NCI-H345 treated with DMSO at 0.1 percent for 48 hours (cell line): ENCODE results near the gene HOXB3.

Experiments used
- DNase-seq: peaks from one replicate; lab custom pipeline; 2025; ENCODE audit not compliant: unreplicated experiment; lab: John Stamatoyannopoulos, UW

HOXB3 gene

DNA sequence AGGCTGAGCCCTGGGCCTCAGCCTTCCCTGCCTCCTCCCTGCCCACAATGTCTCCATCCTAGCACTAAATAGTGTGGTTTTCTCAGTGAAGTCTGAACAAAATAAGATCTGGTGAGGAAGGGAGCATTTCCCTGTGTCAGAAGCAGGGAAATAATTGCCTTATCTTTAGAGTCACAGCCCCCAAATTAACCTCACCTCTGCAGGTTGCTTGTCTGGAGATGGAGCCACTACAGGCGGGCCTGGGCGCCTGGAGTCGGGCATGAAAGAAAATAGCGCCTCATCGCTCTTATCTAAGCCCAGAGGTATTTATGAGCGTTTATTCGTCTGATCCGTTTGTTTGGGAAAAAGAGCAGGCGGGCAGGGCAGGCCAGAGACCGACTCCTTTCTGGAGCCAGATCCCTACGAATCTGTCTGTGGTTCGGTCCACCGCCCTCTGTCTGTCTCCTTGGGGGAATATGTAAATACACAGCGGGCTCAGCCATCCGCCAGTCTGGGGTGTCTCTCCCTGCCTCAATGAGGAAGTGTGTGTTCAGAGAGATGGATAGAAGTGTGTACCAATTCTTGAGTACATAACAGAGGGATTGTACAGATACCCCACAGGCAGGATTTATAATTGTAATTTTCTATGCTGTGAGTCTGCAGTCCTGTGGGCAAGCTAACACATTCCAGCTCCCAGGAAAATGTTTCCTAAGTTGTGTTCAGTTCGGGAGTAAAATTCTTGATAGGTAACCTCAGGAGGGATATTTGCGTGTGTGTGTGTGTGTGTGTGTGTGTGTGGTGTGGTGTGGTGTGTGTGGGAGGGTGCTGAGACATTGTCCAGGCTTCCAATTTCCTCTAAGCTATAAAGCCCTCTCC, 10.4 kb upstream of the HOXB3 start:
- no peak for DNase-seq

DNA sequence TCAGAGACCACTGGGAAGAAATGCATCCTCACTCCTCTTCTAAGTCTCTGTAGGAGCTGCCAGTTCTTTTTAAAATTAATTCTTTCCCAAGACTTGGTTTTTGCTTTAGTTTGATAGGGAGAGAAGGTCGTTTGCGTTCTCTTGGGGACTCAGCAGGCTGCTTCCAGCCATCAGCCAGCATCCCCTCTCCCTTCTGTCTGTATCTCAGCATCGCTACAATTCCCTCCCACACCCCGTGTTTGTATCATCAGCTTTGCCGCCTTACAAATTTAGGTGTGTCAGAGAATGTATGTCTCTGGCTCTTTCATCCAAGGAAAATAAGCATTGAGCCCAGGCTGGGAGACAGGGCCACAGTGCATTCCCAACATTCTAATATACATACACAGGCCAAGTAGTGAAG, 9.3 kb upstream of the HOXB3 start:
- no peak for DNase-seq

DNA sequence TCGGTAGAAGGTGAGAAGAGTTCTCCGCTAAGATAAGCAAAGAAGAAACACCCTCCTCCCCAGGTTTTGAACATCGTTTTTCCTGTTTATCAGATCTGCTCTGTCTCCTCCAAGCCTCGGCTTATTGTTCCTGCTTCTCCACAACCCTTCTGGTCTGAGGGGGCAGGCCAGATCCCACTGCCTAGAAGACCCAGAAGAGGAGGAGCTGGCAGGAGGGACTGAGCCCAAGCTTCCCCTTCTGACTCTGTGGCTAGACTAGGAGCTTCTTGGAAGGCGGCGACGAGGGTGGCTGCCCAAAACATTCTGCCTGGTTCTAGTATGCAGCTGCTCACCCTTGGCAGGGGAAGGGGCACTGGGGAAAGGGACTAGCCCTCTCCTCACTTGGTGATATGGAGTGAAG, 8.7 kb upstream of the HOXB3 start:
- no peak for DNase-seq

DNA sequence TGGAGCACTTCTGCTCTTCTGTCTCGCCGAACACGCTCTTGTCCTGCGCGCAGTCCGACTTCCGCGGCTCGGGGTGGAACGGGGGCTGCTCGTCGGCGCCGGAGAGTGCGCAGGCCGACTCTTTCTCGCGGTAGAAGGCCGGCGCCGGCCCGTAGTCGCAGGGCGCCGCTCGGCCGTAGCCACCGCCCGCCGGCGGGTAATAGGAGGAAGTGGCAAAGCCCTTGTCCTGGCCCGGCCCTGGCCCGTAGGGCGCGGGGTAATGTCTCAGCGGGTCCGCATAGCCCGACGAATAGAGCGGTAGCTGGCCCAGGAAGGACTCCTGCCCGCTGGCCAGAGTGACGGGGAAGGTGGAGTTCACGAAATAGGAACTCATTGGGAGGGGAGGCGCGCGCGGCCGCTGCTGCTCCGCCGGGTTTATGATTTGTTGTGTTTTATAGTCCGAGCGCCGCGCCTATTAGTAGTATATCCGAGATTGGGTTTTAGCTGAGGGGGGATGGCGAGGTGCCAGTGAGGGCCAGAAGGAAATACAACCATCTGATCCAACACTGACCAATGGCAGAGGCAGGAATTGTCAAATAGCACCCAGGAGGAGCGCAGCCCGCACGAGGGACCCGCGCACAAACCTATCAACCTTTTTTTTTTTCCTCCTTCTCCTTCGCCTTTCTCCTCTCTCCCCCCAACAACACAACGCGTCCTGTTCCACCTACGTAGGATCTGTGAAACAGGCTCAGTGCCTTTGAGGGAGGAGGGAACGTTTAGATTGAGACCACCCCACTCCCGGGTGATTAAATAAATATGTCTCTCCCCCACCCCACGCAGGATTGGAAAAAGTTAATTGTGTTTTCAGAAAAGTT, 8.0 kb upstream of the HOXB3 start:
- DNase-seq, result no peak

DNA sequence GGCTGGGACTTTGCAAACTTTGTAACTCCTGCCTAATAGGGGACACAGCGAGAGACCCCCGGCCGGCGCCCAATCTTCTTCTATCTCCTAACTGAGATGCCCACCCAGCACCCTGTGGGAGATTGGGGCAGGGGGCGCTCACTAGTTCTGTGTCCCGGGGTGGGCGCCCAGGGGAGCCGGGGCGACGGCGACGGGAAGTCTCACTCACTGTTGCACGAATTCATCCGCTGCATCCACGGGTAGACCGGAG, 7.4 kb upstream of the HOXB3 start:
- DNase-seq, result no peak

DNA sequence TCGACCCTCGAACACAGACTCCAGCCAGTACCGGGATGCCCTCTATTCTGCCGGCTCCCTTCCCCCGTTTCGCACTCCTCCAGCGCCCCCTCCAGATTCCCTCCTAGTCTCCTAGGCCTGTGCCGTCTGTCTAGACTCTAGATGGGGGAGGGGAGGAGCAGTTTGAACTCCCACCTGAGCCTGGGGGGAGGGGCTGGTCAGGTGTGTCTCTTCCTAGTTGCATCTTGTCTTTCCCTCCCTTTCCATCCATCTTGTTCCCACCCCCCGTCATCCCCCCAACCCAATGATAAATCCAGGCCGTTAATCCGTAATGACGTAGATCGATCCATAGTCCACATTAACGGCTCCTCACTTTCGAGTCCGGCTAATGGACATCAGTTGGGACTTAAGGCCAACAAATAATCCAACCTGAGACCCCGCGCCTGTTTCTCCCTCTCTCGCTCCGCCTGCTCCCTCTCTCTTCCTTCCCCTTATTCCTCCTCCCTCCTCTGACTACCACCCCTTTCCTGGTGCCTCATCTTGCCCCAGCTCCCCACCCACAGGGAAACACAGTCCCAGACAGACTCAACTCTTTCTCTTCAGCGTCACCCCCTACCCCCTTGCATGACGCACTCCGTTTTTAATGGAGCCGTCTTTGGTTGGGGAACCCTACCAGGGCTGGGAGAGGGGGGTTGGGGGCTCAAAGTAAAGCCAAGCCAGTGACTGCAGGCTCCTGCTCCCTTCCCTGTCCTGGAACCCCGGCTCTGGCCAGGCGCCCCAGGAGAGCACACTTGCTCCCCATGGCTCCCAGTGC, 6.9 kb upstream of the HOXB3 start:
- DNase-seq, result no peak

DNA sequence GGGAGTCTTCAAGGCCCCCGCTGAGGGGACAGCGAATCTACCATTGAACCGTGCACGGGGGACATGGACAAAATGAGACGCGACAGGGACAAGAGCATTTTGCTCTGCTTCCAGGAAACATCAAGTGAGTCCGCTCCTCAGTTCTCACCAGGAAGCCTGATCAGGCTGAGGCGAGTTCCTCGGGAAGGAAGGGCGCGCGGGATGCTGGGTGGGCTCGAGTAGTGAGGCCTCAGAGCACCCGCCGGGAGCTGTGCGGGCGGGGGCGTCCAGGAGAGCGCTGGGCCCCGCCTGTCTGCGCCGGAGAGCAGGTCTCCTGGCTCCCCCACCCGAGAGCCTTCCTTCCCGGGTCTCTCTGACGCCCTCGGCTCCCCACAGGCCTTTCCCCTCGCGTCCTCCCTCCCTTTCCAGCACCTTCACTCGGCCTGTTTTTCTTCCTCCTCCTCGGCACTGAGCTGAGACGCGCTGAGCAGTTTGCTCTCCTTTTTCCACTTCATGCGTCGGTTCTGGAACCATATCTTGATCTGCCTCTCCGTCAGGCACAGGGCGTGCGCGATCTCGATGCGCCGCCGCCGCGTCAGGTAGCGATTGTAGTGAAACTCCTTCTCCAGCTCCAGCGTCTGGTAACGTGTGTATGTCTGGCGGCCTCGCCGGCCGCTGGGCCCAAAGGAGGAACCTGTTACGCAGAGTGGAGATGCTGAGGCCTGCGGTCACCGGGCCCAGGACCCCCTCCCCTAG, 6.1 kb upstream of the HOXB3 start:
- DNase-seq, result no peak

DNA sequence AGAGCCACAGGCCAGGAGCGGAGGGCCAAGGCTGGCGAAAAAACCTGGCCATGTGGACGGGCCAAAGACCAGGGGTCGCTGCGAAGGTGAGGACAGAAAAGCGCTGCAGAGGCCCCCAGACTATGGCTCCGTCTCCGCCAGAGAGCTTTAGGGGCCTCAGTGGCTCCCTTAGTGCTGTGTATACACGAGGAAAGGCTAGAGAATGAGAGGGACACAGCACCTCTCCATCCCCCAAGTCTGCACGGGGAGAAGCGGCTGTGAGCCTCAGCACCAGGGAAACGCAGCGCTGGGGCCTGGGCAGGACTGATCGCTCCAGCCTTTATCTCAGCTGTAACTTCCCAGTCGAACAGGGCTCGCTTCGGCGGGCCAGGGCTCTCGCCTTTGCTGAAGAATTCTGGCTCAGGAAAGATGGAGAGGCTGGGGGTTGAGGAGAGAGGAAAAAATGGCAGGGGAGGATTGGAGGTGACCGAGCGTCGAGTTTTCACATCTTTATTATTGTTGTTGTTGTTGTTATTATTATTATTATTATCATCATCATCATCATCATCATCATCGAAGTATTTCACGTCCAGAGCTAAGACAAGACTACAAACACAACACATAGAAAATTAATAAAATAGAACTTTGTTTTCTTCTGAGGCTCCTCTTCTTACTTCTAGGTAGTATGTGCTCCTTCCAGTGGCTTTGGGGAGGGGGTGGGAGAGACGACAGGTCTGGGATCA, 5.4 kb upstream of the HOXB3 start:
- DNase-seq, result no peak

DNA sequence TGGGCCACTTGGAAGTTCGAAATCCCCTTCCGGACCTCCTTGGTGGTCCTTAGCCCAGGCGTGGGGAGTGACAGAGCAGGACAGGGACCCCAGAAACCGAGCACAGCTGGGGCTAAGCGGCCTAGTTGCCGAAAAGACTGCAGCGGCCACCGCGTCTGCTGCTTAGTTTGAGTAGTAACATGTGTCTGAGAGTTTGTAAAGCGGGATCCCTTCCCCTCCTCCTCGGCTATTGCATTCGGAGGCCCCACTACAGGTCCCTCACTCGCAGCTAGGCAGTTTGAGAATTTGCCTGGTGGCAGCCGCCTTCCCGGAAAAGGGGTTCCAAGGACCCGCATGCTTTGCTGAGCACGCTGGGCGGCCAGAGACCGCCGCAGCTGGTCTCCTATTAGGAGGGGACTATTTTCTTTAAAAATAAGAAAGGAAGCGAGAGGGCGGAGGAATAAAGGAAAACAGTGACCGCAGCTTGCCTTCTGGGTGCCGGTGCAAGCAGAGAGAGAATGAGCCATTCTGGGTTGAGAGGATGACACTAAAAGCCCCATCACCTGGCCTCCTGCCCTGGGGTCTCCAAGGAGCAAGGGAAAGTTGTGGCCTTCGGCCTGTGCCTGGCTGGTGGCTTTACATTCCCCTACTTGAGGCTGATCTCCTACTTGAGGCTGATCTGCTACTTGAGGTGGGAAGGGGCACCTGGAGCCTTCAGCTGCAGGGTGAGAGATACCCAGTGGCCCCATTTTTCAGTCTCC, 4.7 kb upstream of the HOXB3 start:
- no peak for DNase-seq

DNA sequence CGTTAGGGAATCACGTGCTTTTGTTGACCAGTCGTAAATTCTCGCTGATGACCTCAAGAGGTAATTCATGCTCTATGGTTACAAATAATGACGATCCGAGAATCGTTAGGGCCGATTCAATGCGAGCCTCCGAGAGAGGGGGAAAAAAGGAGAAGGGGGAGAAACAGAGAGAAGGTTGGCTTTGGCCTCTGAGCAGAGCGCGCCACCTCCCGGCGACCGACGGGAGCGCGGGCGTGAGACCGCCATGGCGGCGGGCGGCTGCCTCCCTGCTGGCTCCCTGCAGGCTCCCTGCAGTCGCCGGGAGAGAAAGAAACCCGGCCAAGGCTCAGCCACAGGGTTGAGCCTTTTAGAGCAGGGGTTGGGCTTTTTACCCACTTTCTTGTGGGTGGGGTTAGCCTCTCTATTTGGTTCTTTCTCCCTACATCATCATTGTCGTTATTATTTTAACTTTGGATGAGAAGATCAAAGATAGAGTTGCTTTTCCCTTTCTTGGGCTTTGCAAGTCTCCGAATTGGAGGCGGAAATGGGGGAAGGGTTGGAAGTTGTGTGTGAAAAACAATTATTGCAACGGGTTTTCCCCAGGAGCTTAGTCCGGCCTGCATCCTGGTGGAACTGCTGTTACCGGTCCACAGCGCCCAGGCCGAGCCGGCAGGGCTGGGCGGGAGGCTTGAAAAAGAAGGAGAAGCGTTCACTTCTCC, 3.9 kb upstream of the HOXB3 start:
- DNase-seq, result peak; percentile 95

DNA sequence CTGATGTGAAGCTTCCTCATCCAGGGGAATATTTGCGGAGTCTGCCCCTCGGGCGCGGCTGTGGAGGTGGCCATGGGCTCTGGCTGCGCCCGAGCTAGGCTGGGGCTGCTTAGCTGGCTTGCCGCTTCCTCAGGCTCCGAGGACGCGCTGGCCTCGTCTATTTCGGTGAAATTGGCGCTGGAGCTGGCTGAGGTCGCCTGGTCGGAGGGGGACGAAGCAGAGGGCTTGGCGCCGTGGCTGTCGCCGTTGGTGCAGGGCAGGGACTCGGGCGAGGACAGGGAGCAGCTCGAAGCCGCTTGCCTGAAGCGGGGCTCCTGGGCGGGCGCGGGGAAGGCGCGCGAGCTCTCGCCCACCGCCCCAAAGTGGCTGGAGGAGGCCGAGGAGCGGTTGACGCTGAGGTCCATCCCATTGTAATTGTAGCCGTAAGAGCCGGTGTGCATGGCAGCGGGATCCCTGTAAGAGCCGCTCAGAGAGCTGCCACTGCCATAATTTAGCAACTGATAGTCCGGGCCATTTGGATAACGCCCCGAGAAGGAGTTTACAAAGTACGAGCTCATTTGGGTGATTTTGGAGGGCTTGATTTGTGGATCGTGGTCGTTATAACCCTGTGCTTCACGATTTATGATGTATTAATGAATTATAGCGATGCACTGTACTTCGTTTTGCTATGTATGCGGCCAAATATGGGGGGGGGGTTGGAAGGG, 3.2 kb upstream of the HOXB3 start, which contains the start of gene HOXB5:
Gene HOXB5 (minus strand): TSS at position 654 of the 704 bp plus-strand sequence. CDS start 97 bp downstream, at position 557.
- peak; percentile 83 for DNase-seq

DNA sequence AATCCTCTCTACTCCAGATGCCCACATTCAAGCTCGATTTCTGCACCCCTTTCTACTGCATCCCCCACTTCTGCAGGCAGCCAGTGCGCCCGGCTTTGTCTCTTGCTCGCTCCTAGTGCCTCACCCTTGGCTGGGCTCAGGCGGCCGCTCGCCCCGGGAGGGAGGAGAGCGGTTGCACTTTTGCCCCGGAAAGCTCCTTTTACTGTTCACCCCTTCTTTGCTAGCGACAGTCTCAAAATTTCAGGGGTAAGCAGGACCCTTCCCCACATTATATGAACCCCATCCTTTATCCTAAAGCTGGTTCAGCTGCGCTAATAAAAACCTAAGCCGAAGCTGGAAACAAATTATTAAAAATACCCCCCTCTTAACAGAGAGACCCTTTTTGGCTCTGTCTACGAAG, 2.5 kb upstream of the HOXB3 start:
- no peak for DNase-seq

DNA sequence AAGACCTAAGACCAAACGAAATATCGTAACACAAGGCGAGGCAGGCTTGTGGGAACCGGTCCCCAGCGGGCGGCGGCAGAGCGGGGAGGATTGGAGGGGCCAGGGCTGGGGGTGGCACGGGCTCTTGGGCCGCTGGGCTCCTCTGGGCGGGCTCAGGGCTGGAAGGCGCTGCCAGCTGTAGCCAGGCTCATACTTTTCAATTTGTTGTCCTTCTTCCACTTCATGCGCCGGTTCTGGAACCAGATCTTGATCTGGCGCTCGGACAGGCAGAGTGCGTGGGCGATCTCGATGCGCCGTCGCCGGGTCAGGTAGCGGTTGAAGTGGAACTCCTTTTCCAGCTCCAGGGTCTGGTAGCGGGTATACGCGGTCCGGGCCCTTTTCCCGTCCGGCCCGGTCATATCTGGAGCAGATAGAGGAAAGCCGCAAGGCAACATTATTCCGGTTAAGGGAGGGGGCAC, 2.0 kb upstream of the HOXB3 start:
- peak; percentile 38 for DNase-seq

DNA sequence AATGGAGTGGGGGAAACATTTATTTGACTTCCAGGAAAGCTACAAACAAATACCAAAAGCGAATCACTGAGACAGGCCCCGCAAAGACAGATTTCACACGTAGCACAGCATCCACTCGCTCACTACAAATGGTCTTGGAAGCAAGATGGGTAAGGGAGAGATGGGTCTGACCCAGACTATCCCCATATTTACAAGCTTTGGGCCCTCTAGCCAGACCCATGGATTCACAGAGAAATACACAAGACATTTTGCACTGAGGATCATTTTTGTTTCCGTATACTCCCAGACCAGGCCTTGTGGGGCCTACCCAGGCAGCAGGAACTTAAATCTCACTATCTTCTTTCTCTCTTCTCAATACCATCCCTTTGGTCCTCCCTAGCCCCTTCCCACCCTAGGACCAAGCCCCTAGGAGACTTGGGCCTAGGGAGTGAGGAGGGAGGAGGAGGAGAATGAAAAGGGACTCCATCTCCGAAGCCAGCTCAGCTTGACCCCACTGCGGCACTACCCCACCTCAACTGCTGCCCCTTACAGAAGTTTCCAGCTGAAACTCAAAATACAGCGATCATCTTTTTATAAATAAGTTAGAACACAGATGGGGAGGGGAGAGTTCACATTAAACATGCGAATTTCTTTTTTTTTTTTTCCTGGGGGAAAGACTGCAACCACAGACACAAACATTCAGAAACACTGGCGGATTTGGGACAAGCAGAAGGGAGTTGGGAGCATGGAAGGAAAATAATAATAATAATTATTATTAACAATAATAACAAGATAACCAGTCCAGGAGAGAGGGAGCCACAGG, 1.4 kb upstream of the HOXB3 start:
- peak; percentile 69 for DNase-seq

DNA sequence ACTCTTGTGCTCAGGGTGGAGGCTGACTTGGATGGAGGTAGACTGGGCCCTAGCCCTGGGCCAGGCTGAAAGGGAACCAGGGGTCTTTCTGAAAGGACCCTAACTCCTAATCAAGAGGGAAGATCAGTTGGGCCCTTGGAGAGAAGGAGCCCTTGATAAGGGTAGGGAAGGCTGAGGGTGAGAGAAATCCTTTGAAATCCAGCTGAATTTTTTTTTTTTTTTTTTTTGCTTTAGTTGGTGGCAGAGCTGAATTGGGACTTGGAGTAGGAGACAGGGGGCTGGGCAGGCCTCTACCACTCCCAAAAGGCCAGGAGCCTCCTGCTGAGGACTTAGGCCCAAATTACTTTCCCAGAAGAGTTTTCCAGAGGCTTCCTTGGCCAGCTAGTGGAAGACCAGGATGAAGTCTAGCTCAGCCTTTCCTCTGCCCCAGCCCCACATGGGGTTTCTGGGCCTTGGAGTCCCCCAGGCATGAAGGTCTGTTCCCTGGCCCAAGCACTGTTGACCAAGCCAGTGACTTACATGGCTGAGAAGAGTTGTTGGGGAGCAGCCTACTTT, 643 bp upstream of the HOXB3 start:
- DNase-seq, result no peak

DNA sequence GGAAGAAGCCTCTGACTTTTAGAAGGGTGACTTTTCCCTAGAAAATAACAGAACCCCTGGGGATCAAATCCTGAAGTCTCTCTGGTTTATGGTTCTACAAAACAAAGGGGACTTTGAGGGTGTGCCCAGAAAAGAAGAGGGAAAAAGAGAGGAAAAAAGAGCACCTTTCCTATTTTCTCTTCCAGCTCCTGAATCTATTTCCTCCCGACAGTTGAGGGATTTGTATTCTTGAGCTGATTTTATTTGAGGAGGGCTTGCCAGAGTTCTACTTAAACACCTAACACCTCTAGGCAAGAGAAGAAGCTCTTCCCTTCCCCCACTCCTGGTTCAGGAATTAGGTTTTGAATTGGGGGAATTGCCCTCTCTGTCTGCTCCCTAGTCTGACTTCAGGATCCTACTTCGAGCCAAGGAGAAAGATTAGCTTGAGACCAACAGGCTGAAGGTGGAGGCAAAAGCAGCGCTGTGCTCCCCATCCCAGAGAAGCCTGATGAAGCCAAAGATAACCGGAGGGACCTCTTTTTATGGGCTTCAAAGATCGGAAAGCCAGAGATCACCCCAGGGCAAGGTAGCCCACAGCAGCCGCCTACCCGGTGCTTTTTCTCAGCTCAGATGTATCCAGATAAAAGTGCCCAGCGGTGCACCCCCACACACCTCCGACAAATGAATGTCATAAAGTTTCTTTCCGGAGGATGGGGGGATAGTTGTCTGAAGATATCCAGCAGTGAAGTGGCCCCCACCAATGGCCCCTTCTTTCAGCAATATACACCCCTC, 796 bp downstream of the HOXB3 start:
- DNase-seq, result peak; percentile 66
